Natural killer cell (primary cell): ENCODE results near the gene ASXL2. TPM values are rescaled to one million over a fixed set of nuclear protein-coding genes. Genes with fewer than 3 reads are reported as not detected.

Experiments used
- ATAC-seq, 3 donors: fragments of 150-1000 bp in 2 of 3; fragments of 200-7000 bp in 1 of 3; cut with Tn5 transposase; 1 replicate in 1 of 3; 2 replicates in 2 of 3; pipeline ENCODE4 v1.10.0; 2021; ENCODE audit warnings: mild to moderate bottlenecking in 2 of 3, moderate library complexity in 2 of 3
- DNase-seq, 2 donors: peaks; one replicate each; pipeline versions ENCODE4 v3.0.0 to v3.0.0-alpha.2; 2013 to 2021; ENCODE audit warnings: mixed read lengths in 1 of 2
- H3K27ac ChIP-seq: one replicate; pipeline ENCODE4 v1.5.1; 2013; ENCODE audit warnings: mild to moderate bottlenecking, low read length
- H3K27me3 ChIP-seq: one replicate; pipeline ENCODE4 v1.6.1; 2013; ENCODE audit warnings: low read length; ENCODE audit not compliant: control insufficient read depth, insufficient read depth
- H3K36me3 ChIP-seq: one replicate; pipeline ENCODE4 v1.6.1; 2013; ENCODE audit warnings: low read length; ENCODE audit not compliant: control insufficient read depth, insufficient read depth
- H3K4me1 ChIP-seq: one replicate; pipeline ENCODE4 v1.6.1; 2013; ENCODE audit warnings: low read length; ENCODE audit not compliant: control insufficient read depth, insufficient read depth
- H3K4me3 ChIP-seq: one replicate; pipeline ENCODE4 v1.5.1; 2013; ENCODE audit warnings: low read length
- H3K9me3 ChIP-seq: one replicate; pipeline ENCODE4 v1.6.1; 2013; ENCODE audit warnings: low read length; ENCODE audit not compliant: control insufficient read depth, insufficient read depth
- H3K27ac Mint-ChIP-seq, 2 donors: one replicate each; pipeline ENCODE4 v1.8.0; 2022; ENCODE audit warnings: mild to moderate bottlenecking in 2 of 2, mixed read lengths in 2 of 2, moderate library complexity in 1 of 2
- H3K27me3 Mint-ChIP-seq, 2 donors: one replicate each; pipeline ENCODE4 v1.8.0; 2022; ENCODE audit warnings: low read depth in 2 of 2, mixed read lengths in 2 of 2
- H3K36me3 Mint-ChIP-seq: one replicate; pipeline ENCODE4 v1.8.0; 2022; ENCODE audit warnings: mixed read lengths
- H3K4me1 Mint-ChIP-seq, 2 donors: one replicate each; pipeline ENCODE4 v1.8.0; 2022; ENCODE audit warnings: mixed read lengths in 2 of 2
- H3K4me3 Mint-ChIP-seq: one replicate; pipeline ENCODE4 v1.8.0; 2022; ENCODE audit warnings: mild to moderate bottlenecking, moderate library complexity, mixed read lengths
- H3K9me3 Mint-ChIP-seq, 2 donors: one replicate each; pipeline ENCODE4 v1.8.0; 2022; ENCODE audit warnings: mixed read lengths in 2 of 2
- WGBS: methylation state at CpG from one replicate; pipeline ENCODE4 v1.1.7; 2013; ENCODE audit warnings: missing lambda C conversion rate; ENCODE audit not compliant: insufficient coverage; 5-methylcytosine and 5-hydroxymethylcytosine counted together
- intact Hi-C: fragments of 100-400 bp; cut with micrococcal nuclease; formaldehyde crosslinking; loops from one replicate; pipeline ENCODE4 v1.14.2; 2022
- total RNA-seq, 4 donors: library from RNA; stranded (reverse); fragments of 120-200 nt in 1 of 4; gene quantifications; one replicate each; pipeline versions ENCODE4 v1.2.3 to v1.2.4, GENCODE V29; 2013 to 2022
- TF ChIP-seq, protein P1 (sequence below): fragments of 200-600 bp; IDR thresholded peaks from one replicate; pipeline ENCODE4 v1.8.0; 2022; ENCODE audit warnings: antibody characterized with exemption

The ASXL2 gene
- total RNA-seq, 3 donors from 2014 or later (not counting 1 experiment from before 2014, with no cell fraction given), result 27.7 to 32.6 (median 27.8) TPM

DNA sequence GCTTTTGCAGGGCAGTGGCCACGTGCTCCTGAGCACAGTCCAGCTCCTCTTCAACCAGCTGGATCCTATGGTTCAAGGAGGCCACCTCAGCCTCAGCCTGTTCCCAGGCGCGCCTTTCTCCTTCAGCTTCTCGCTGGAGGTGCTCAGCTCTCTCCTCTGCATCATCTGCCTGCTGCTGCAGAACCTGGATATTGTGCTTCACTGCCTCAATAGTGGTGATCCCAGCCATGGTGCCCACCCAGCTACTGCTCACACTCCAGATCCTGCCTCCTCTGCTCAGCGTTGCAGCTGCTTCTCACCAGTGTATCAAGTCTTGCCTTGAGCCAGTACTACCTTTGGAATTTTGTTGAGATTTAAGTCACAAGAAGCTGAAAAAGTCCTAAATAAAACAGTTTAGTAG is 67.9 kb downstream of the ASXL2 start:
- ATAC-seq, result no peak

DNA sequence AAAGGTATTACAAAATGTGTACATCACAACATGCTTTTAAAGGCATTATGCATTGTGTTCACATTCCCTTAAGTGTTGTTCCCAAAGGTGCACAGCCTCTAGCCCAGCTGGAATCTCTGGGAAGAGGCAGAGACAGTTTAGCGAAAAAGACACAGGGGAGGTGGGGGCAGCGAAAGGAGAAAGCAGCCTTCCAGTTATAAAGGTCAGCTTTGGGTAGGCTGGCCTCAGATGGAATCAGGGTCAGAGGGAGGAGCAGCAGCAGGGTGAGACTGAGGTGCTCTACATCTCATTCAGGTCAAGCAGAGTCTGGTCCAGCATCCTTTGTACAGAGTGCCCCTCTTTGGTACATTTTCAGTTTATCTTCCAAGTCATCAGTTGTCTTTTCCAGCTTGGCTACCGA is 68.6 kb downstream of the ASXL2 start:
- no peak for ATAC-seq
- no peak for DNase-seq
- Mint-ChIP-seq H3K27ac (peak overlapping the region in 1 of 2 donors; percentile 65), H3K27me3 (no peaks in the 10 kb centered on the region), H3K9me3 (no peaks in the 10 kb centered on the region), H3K36me3 (no peaks in the 10 kb centered on the region), H3K4me1 (peaks cover 24 to 25% of the 10 kb centered on the region in 2 donors), H3K4me3 (no peak overlapping the region)
- Histone ChIP-seq H3K9me3 (no peaks in the 10 kb centered on the region), H3K4me3 (no peak overlapping the region), H3K4me1 (no peaks in the 10 kb centered on the region), H3K27me3 (no peaks in the 10 kb centered on the region), H3K27ac (no peak overlapping the region), H3K36me3 (peaks cover 10% of the 10 kb centered on the region)
- intact Hi-C loops, result loop anchor here (10.0 kb wide), 1 partner anchor 65 kb away; the partner anchor contains the start of gene ASXL2
- 89% methylated on average over 3 of the region's 3 CpGs for WGBS
- TF ChIP-seq, protein P1, sequence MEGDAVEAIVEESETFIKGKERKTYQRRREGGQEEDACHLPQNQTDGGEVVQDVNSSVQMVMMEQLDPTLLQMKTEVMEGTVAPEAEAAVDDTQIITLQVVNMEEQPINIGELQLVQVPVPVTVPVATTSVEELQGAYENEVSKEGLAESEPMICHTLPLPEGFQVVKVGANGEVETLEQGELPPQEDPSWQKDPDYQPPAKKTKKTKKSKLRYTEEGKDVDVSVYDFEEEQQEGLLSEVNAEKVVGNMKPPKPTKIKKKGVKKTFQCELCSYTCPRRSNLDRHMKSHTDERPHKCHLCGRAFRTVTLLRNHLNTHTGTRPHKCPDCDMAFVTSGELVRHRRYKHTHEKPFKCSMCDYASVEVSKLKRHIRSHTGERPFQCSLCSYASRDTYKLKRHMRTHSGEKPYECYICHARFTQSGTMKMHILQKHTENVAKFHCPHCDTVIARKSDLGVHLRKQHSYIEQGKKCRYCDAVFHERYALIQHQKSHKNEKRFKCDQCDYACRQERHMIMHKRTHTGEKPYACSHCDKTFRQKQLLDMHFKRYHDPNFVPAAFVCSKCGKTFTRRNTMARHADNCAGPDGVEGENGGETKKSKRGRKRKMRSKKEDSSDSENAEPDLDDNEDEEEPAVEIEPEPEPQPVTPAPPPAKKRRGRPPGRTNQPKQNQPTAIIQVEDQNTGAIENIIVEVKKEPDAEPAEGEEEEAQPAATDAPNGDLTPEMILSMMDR, result no peak

More for the DNA sequence above, 67.9 kb downstream of the ASXL2 start:
- no peak overlapping the region for H3K27ac ChIP-seq
- DNase-seq, result no peak
- H3K36me3 ChIP-seq, result peaks cover 4% of the 10 kb centered on the region
- peak overlapping the region in 1 of 2 donors; percentile 65 for H3K27ac Mint-ChIP-seq
- 97% methylated on average over 5 of the region's 5 CpGs for WGBS
- no peaks in the 10 kb centered on the region for H3K36me3 Mint-ChIP-seq
- intact Hi-C loops, result loop anchor here (10.0 kb wide), 1 partner anchor 64 kb away; the partner anchor contains the start of gene ASXL2
- H3K4me1 Mint-ChIP-seq, result peaks cover 29 to 30% of the 10 kb centered on the region in 2 donors
- no peaks in the 10 kb centered on the region for H3K4me1 ChIP-seq
- no peaks in the 10 kb centered on the region for H3K9me3 ChIP-seq
- H3K4me3 ChIP-seq, result no peak overlapping the region
- TF ChIP-seq, protein P1, result no peak
- no peaks in the 10 kb centered on the region for H3K27me3 ChIP-seq
- H3K27me3 Mint-ChIP-seq, result no peaks in the 10 kb centered on the region
- H3K4me3 Mint-ChIP-seq, result no peak overlapping the region
- H3K9me3 Mint-ChIP-seq, result no peaks in the 10 kb centered on the region

DNA sequence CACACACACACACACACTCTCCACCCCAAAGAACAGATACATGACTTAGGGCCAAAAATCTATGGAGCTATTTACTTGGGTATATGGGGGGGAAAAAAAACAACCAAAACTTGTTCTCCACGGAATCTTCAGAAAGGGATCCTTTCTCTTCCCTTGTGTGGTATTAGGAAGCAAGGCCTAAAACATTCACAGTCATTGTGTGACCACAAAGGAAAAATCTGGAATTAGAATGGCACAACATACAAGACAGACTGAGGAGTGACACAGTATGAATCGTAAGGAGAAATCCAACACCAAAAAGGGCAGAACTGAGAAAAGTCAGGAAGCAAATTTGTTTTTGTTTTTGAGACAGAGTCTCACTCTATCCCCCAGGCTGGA is 70.3 kb downstream of the ASXL2 start:
- H3K36me3 ChIP-seq, result peaks cover 25% of the 10 kb centered on the region
- Mint-ChIP-seq H3K27me3 (no peaks in the 10 kb centered on the region), H3K9me3 (no peaks in the 10 kb centered on the region), H3K4me3 (no peak overlapping the region), H3K4me1 (peaks cover 17 to 19% of the 10 kb centered on the region in 2 donors), H3K36me3 (no peaks in the 10 kb centered on the region), H3K27ac (no peak overlapping the region)
- no peaks in the 10 kb centered on the region for H3K9me3 ChIP-seq
- WGBS, result 91% methylated on average over 1 of the region's 2 CpGs
- DNase-seq (no peak), ATAC-seq (no peak)
- H3K4me1 ChIP-seq, result no peaks in the 10 kb centered on the region
- no peaks in the 10 kb centered on the region for H3K27me3 ChIP-seq
- intact Hi-C loops, result no loop called here
- TF ChIP-seq, protein P1, result no peak
- H3K4me3 ChIP-seq, result no peak overlapping the region
- no peak overlapping the region for H3K27ac ChIP-seq

DNA sequence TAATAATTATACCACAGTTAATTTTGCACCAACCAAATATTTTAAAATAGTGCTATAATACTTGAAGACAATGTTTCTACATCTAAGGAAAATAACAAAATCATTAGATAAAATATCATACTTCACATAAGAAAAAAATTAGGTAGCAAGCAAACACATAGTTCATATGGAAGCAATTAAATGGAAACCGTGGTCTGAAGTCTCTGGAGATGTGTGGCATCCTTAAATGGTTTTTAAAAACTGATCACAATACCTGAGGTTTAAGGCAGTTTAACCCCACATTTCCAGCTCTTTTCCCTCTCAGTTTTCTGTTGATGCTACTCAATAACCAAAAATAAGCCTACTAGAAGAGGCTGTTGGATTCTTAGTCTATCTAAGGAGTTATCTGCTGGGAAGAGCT is 71.3 kb downstream of the ASXL2 start:
- TF ChIP-seq, protein P1, result no peak
- Histone ChIP-seq H3K4me3 (no peak overlapping the region), H3K9me3 (no peaks in the 10 kb centered on the region), H3K36me3 (peaks cover 29% of the 10 kb centered on the region), H3K27me3 (no peaks in the 10 kb centered on the region), H3K27ac (no peak overlapping the region), H3K4me1 (no peaks in the 10 kb centered on the region)
- Mint-ChIP-seq H3K27me3 (no peaks in the 10 kb centered on the region), H3K36me3 (no peaks in the 10 kb centered on the region), H3K4me3 (no peak overlapping the region), H3K27ac (no peak overlapping the region), H3K9me3 (no peaks in the 10 kb centered on the region), H3K4me1 (peaks cover 10 to 12% of the 10 kb centered on the region in 2 donors)
- ATAC-seq, result no peak
- WGBS, result 100% methylated on average over 1 of the region's 1 CpG
- intact Hi-C loops, result no loop called here
- DNase-seq, result no peak
